GM12891 (cell line): ENCODE data around the gene ADCY3.
A peak's percentile ranks its signal among the peaks of the same experiment; 100 is the strongest.

Experiments
- DNase-seq: peaks from one replicate; pipeline ENCODE4 v3.0.0; 2011; ENCODE audit warnings: low spot score; ENCODE audit not compliant: insufficient read length
- FAIRE-seq: peaks from 2 replicates; lab custom pipeline; 2011; peaks lifted over from hg19 to GRCh38; lab: Jason Lieb, UNC
- PAX5 ChIP-seq: IDR thresholded peaks from 2 replicates; pipeline ENCODE4 v1.6.1; 2011; ENCODE audit warnings: low read length, moderate library complexity, mild to moderate bottlenecking; ENCODE audit not compliant: insufficient read depth, severe bottlenecking
- POLR2A ChIP-seq: IDR thresholded peaks from 2 replicates; pipeline ENCODE4 v1.6.1; 2011; ENCODE audit warnings: low read depth, low read length, control low read depth
- POLR2AphosphoS5 ChIP-seq: IDR thresholded peaks from 2 replicates; pipeline ENCODE4 v1.6.1; 2011; ENCODE audit warnings: low read depth, low read length, control low read depth
- POU2F2 ChIP-seq: IDR thresholded peaks from 2 replicates; pipeline ENCODE4 v1.6.1; 2011; ENCODE audit warnings: low read depth, mild to moderate bottlenecking, control low read depth, low read length, moderate library complexity
- SPI1 ChIP-seq: IDR thresholded peaks from 2 replicates; pipeline ENCODE4 v1.6.1; 2011; ENCODE audit warnings: low read depth, low read length, control low read depth
- TAF1 ChIP-seq: IDR thresholded peaks from 2 replicates; pipeline ENCODE4 v1.6.1; 2011; ENCODE audit warnings: low read depth, low read length, control low read depth

Gene ADCY3

GRCh38 chr2:24830351-24830750 is 89.7 kb downstream of the ADCY3 start:
- TF ChIP-seq SPI1 (no peak), POU2F2 (no peak), PAX5 (no peak), POLR2AphosphoS5 (no peak), POLR2A (no peak)
- no peak for FAIRE-seq
- DNase-seq: peak; percentile 3

- FAIRE-seq (no peak), DNase-seq (peak; percentile 7)
- TF ChIP-seq TAF1 (no peak), POLR2AphosphoS5 (no peak), POU2F2 (no peak), SPI1 (no peak), POLR2A (no peak), PAX5 (no peak)
Observed at GRCh38 chr2:24828238-24828996, 91.6 kb downstream of the ADCY3 start.

DNA sequence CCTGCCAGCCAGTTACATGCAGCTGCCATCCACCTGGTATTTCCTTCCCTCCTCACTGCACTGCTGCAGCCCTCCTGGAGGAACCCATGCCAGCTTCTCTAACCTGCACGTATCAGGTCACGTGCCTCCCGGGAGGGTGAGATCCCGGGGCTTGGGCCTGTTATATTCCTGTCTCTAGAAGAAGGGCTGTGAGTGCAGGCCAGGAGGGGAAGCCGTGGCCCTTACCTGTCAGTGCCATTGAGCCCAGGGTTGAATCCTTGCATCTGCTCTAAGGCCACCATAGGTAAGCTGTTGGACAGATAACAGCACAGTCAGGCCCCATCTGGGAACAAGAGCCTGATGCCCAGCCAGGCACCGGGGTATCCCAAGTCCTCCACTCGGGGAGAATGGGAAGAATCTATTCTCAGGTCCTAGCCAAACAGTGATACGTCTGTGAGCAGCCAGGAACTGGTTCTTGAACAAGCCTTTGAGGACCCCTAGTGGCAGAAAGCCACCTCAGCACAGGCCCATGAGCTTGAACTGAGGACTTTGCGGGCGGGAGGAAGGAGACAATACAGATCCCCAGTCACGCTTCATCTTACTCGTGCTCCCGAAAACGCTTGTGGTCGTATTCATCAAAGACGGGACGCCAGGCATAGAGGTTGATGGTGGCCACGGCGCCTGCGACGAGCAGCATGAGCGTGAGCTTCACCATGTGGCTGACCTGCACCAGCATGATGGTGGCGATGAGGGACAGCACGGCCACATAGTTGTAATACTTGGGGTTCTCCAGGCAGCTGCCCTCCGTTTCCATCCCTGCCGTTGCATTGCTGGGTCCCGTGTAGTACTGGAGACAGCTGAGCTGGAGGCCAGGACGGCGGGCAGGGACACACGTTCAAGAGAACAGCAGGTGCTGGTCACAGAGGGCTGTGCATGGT is 92.5 kb downstream of the ADCY3 start:
- TF ChIP-seq POLR2AphosphoS5 (no peak), SPI1 (peak; percentile 22)
- FAIRE-seq: peak; percentile 80
- DNase-seq: peak; percentile 87

DNA sequence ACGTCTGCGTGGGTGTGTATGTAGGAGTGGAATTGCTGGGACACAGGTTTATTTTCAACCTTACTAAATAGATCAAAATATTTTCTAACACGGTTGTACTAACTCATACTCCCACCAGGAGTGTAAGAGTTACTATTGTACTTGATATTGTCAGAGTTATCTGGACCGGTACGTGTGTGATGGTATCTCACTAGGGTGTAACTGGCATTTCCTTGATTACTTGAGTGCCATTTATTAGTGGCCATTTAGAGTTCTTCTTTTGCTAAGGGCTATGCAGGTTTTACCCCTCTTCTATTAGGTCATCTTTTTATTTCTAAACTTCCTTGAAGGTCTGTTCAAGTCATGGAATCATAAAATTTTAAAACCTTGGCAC is 93.3 kb downstream of the ADCY3 start:
- TF ChIP-seq TAF1 (no peak), POU2F2 (no peak), SPI1 (no peak), POLR2A (no peak), POLR2AphosphoS5 (no peak), PAX5 (no peak)
- FAIRE-seq: no peak
- no peak for DNase-seq

- peak; percentile 15 for DNase-seq
- no peak for TF ChIP-seq POLR2AphosphoS5
- TF ChIP-seq POLR2A: 0 out of 2 replicates have a peak, but pooled peaks have one; percentile 29
- FAIRE-seq: peak; percentile 66
Observed at GRCh38 chr2:24825883-24826772, 93.9 kb downstream of the ADCY3 start.

DNA sequence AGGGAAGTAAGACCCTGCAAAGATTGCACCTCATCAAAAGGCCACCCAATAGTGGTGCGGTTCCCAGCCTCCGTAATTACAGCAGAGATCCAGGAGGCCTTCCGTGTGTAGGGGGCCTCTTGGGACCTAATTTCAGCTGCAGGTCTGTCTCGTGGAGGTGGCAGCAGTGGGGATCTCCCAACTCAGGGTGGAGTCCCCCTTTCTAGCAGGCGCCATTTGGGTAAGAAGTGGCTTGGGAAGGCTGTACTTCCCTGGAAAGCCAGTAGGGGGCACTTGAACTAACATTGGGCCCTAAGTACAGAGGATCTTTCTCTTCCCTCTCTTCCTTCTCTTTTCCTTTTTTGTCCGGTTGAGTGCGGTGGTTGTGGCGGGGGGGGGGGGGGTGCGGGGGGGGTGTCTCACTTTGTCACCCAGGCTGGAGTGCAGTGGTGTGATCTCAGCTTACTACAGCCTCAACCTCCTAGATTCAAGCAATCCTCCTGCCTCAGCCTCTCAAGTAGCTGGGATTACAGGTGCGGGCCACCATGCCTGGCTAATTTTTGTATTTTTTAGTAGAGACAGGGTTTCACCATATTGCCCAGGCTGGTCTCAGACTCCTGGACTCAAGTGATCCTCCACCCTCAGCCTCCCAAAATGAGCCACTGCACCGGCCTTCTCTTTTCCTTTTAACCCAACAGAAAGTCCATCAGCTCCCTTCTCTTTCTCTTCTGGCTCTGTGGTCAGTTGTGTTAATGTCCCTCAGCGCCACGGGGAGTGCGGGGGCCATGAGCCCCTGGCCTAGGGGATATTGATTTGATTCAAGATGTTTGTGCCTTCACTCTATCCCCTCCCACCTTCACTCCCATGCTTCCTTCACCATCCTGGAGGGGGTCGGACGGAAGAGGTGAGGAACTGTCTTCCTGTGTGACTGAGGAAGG is 94.8 kb downstream of the ADCY3 start:
- no peak for FAIRE-seq
- DNase-seq: peak; percentile 30
- TF ChIP-seq TAF1: no peak
- TF ChIP-seq POLR2AphosphoS5: peak; percentile 37; the same call in 1 of the 2 replicates

DNA sequence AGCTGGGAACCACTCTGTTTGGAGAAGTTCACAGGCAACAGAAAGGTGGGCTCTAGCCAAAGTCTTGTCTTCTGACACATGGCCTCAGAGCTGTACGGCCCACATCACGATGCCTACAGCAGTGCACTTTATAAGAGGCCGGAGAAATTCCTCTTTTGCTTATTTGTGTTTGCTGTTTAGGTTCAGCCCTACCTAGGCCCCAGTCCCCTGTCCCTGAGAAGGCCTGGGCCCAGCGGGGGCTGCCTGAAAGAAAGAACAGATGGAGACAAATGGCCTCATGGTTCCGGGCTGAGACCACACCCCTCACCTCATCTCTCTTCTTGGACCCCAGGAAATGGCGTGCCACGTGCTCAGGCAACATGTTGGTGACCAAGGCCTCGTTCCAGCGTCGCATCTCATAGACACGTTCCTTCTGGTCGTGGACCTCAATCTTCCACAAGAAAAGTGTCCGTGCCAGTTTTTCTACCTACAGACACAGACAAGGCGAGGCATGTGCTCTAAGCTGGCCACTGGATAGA is 95.9 kb downstream of the ADCY3 start:
- DNase-seq (no peak), FAIRE-seq (no peak)
- TF ChIP-seq POLR2A (no peak), TAF1 (no peak), POLR2AphosphoS5 (no peak), POU2F2 (no peak), SPI1 (no peak), PAX5 (no peak)

- DNase-seq: no peak
- no peak for TF ChIP-seq SPI1
- TF ChIP-seq POLR2A: no peak
- no peak for TF ChIP-seq TAF1
- no peak for TF ChIP-seq PAX5
- no peak for FAIRE-seq
Observed at GRCh38 chr2:24822049-24822706, 97.9 kb downstream of the ADCY3 start.
